D721Med (cell line): ENCODE measurements around the gene UNC5B.

Source experiments
- DNase-seq: peaks from one replicate; pipeline ENCODE4 v3.0.0; 2011; ENCODE audit warnings: low spot score; ENCODE audit not compliant: insufficient read length
- FAIRE-seq: peaks from 2 replicates; lab custom pipeline; 2011; peaks lifted over from hg19 to GRCh38; lab: Jason Lieb, UNC
- CTCF ChIP-seq: IDR thresholded peaks from 2 replicates; pipeline ENCODE4 v1.5.1; 2012; ENCODE audit warnings: mild to moderate bottlenecking, control low read depth; ENCODE audit not compliant: insufficient read depth; ENCODE audit errors: missing control alignments

The UNC5B gene

GRCh38 chr10:71230656-71231025 is 18.3 kb downstream of the UNC5B start:
- no peak for TF ChIP-seq CTCF
- DNase-seq = no peak
- FAIRE-seq = no peak

GRCh38 chr10:71231206-71231605 is 18.8 kb downstream of the UNC5B start:
- no peak for TF ChIP-seq CTCF
- DNase-seq (no peak), FAIRE-seq (no peak)

- FAIRE-seq (no peak), DNase-seq (no peak)
- TF ChIP-seq CTCF = no peak
Observed at GRCh38 chr10:71232089-71232998, 20.0 kb downstream of the UNC5B start.

- DNase-seq (no peak), FAIRE-seq (no peak)
- TF ChIP-seq CTCF = no peak
Observed at GRCh38 chr10:71233482-71233892, 21.1 kb downstream of the UNC5B start.

GRCh38 chr10:71234004-71234894 is 21.9 kb downstream of the UNC5B start:
- DNase-seq (no peak), FAIRE-seq (no peak)
- no peak for TF ChIP-seq CTCF

- no peak for FAIRE-seq
- no peak for DNase-seq
Observed at GRCh38 chr10:71234970-71235685, 22.8 kb downstream of the UNC5B start.

More at GRCh38 chr10:71234970-71235685, 22.8 kb downstream of the UNC5B start:
- no peak for TF ChIP-seq CTCF
